Ishikawa (cell line): ENCODE results near the gene R3HDM2.

Experiments used
- EP300 ChIP-seq: IDR thresholded peaks from 2 replicates; pipeline ENCODE4 v1.6.1; 2012; ENCODE audit warnings: borderline replicate concordance
- YY1 ChIP-seq: IDR thresholded peaks from 2 replicates; pipeline ENCODE4 v1.6.1; 2012; ENCODE audit warnings: low read depth

DNA sequence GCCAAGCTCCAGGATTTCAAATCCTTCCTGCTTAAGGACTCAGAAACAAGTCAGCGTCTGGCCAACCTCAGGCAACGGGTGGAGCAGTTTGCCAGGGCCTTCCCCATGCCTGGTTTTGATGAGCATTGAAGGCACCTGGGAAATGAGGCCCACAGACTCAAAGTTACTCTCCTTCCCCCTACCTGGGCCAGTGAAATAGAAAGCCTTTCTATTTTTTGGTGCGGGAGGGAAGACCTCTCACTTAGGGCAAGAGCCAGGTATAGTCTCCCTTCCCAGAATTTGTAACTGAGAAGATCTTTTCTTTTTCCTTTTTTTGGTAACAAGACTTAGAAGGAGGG lies 196.6 kb downstream of the R3HDM2 start:
- TF ChIP-seq EP300 (no peak), YY1 (no peak)
